ENCODE measurements around the gene FSTL3.

The FSTL3 gene

DNA sequence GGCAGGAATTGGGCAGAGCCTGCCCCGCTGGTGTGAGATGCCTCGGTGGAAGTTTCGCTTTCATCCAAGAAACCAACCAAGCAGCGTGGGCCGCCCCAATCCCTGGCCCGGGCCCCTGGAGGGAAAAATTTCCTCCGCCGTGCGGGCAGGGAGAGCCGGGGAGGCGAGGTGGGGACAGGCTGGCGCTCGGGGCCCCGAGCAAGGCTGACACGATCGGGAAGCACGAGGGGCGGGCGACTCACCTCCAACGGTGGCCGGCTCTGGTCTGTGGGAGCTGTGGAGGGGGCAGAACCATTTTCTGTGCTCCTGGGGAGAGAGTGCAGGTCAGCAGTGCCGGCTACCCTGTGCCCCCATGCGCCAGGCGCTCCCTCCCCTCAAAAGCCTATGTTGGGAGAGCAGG, 24.2 kb upstream of the FSTL3 start:
- DNase-seq (ENCODE audit: low spot score): no peak
- TF ChIP-seq, protein P1, sequence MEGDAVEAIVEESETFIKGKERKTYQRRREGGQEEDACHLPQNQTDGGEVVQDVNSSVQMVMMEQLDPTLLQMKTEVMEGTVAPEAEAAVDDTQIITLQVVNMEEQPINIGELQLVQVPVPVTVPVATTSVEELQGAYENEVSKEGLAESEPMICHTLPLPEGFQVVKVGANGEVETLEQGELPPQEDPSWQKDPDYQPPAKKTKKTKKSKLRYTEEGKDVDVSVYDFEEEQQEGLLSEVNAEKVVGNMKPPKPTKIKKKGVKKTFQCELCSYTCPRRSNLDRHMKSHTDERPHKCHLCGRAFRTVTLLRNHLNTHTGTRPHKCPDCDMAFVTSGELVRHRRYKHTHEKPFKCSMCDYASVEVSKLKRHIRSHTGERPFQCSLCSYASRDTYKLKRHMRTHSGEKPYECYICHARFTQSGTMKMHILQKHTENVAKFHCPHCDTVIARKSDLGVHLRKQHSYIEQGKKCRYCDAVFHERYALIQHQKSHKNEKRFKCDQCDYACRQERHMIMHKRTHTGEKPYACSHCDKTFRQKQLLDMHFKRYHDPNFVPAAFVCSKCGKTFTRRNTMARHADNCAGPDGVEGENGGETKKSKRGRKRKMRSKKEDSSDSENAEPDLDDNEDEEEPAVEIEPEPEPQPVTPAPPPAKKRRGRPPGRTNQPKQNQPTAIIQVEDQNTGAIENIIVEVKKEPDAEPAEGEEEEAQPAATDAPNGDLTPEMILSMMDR (IDR thresholded peaks at IDR 0.05; ENCODE audit: extremely low read depth, missing control alignments): no peak

- TF ChIP-seq, protein P1 (IDR thresholded peaks at IDR 0.05; ENCODE audit: extremely low read depth, missing control alignments): no peak
- no peak for DNase-seq (ENCODE audit: low spot score)
These were observed 23.5 kb upstream of the FSTL3 start for GRCh38 chr19:652467-653389.

DNA sequence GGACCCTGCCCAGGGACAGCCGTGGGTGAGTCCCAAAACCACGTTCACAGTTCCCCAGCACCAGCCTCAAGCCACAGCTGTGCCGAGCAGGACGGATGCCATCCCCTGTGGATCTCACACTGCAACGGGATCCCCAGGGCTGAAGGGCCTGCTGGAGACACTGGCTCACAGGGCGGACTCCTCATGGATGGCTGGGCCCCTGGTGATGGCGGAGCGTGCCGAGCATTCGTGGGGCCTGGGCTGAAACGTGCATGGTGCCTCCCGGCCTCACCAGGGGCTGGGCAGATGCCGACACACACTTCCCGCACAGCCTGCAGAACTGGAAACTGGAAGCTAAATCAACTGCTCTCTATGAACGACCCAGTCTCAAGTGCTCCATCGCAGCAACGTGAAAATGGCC, 22.8 kb upstream of the FSTL3 start:
- no peak for DNase-seq (ENCODE audit: low spot score)
- TF ChIP-seq, protein P1 (IDR thresholded peaks at IDR 0.05; ENCODE audit: extremely low read depth, missing control alignments): no peak

DNA sequence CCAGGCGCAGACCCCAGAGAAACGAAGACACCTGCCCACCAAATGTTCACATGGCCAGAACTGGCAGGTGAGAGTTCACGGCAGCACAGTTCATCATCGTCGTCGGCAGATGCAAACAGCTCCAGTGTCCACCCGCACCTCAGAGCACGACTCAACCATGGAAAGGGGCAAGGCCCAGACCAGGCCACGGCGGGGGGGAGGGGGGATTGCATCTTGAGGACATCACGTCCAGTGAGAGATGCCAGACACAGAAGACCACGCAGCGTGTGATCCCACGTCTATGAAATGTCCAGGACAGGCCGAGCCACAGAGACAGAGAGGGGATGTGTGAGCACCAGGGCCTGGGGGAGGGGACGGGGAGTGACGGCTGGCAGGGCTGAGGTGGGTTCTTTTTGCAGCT, 20.5 kb upstream of the FSTL3 start:
- TF ChIP-seq, protein P1 (IDR thresholded peaks at IDR 0.05; ENCODE audit: extremely low read depth, missing control alignments): no peak
- DNase-seq (ENCODE audit: low spot score): no peak

- no peak for DNase-seq (ENCODE audit: low spot score)
- TF ChIP-seq, protein P1 (IDR thresholded peaks at IDR 0.05; ENCODE audit: extremely low read depth, missing control alignments): no peak
These were observed 19.2 kb upstream of the FSTL3 start for GRCh38 chr19:656751-657559.

DNA sequence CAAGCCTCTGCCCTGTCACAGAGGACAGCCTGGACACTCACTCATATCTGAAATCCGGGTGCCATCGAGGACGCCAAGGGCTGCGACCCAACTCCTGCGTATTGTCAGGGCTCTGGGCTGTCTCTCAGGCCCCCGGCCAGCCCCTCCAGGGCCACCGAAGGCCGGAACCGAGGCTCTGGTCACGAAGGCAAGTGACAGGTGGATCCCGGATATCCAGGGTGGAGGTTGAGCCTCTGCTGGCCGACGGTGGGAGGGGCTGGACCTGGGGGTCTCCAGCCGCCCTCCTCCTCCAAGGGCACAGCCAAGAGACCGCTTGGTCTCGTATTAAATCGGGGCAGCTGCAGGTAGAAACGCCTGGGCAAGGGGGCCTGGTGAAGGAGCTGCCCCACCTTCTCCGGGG, 18.6 kb upstream of the FSTL3 start:
- DNase-seq (ENCODE audit: low spot score): no peak
- TF ChIP-seq, protein P1 (IDR thresholded peaks at IDR 0.05; ENCODE audit: extremely low read depth, missing control alignments): no peak

All from GM20000 (cell line).